Ramos (cell line): ENCODE results near the gene FAM131B.
"Not testable (repeated sequence)": the region's sequence is repeated elsewhere in the genome, so short reads cannot be mapped to it uniquely, and the experiment has no call there.

Experiments
- in situ Hi-C: fragments of 300-500 bp; cut with MboI; formaldehyde crosslinking; loops from one replicate; pipeline ENCODE4 v1.14.3; 2022; ENCODE audit warnings: low sequenced_read_pairs; ENCODE audit not compliant: unreplicated experiment

The FAM131B gene

GRCh38 chr7:143395187-143396149, 33.0 kb upstream of the FAM131B start:
- in situ Hi-C loops: no loop called here

GRCh38 chr7:143394777-143395176, 32.3 kb upstream of the FAM131B start:
- in situ Hi-C loops: no loop called here

- in situ Hi-C loops: no loop called here
Observed at GRCh38 chr7:143394068-143394467, 31.6 kb upstream of the FAM131B start.

- in situ Hi-C loops: no loop called here
Observed at GRCh38 chr7:143393267-143394041, 30.9 kb upstream of the FAM131B start.

GRCh38 chr7:143392875-143393266, 30.4 kb upstream of the FAM131B start:
- in situ Hi-C loops: no loop called here

- in situ Hi-C loops: not testable (repeated sequence)
Observed at GRCh38 chr7:143392427-143392826, 29.9 kb upstream of the FAM131B start.

- in situ Hi-C loops: no loop called here
Observed at GRCh38 chr7:143391462-143392404, 29.2 kb upstream of the FAM131B start.

GRCh38 chr7:143390773-143391317, 28.3 kb upstream of the FAM131B start:
- in situ Hi-C loops: no loop called here

GRCh38 chr7:143390104-143390772, 27.7 kb upstream of the FAM131B start:
- in situ Hi-C loops: no loop called here

- in situ Hi-C loops: no loop called here
Observed at GRCh38 chr7:143389316-143390103, 27.0 kb upstream of the FAM131B start.

- in situ Hi-C loops: no loop called here
Observed at GRCh38 chr7:143388491-143389101, 26.1 kb upstream of the FAM131B start.

- in situ Hi-C loops: no loop called here
Observed at GRCh38 chr7:143388051-143388450, 25.5 kb upstream of the FAM131B start.

GRCh38 chr7:143387156-143387975, 24.9 kb upstream of the FAM131B start:
- in situ Hi-C loops: no loop called here

- in situ Hi-C loops: no loop called here
Observed at GRCh38 chr7:143385891-143386781, 23.6 kb upstream of the FAM131B start.

- in situ Hi-C loops: no loop called here
Observed at GRCh38 chr7:143384661-143385631, 22.4 kb upstream of the FAM131B start.
